AG20443 (cell line): ENCODE measurements around the gene POU2AF2.
A peak's percentile ranks its signal among the peaks of the same experiment; 100 is the strongest.
"Not testable (repeated sequence)": the region's sequence is repeated elsewhere in the genome, so short reads cannot be mapped to it uniquely, and the experiment has no call there.

ENCODE experiments used
- DNase-seq: peaks from one replicate; pipeline ENCODE4 v3.0.0; 2012; ENCODE audit warnings: low spot score, mixed read lengths

POU2AF2 gene

DNA sequence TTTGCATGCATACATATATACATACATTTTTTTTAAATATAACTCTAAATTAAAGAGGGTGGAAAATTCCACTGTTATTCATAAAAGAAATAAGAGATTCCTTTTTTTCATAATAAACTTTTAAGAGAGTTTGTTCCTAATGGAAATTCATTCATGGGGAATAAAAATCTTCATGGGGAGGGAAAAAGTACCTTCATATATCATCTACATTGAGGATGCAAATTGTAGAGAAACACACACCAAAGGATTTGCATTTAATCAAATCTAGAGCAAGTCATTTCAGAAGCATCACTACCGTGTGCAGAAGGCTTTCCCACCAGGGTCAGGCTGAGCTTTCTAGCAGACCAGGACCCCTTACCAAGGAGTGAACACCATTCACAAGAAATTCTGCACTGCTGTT is at the start of gene POU2AF2:
POU2AF2 (plus strand) TSS at position 301 of the 400 bp plus-strand sequence. CDS start 129 bp downstream, outside the sequence.
- DNase-seq, result no peak

GRCh38 chr11:111200010-111200534 is 45.5 kb upstream of the POU2AF2 start:
- DNase-seq, result no peak

- no peak for DNase-seq
Measured at GRCh38 chr11:111204211-111204610, 41.3 kb upstream of the POU2AF2 start.

DNA sequence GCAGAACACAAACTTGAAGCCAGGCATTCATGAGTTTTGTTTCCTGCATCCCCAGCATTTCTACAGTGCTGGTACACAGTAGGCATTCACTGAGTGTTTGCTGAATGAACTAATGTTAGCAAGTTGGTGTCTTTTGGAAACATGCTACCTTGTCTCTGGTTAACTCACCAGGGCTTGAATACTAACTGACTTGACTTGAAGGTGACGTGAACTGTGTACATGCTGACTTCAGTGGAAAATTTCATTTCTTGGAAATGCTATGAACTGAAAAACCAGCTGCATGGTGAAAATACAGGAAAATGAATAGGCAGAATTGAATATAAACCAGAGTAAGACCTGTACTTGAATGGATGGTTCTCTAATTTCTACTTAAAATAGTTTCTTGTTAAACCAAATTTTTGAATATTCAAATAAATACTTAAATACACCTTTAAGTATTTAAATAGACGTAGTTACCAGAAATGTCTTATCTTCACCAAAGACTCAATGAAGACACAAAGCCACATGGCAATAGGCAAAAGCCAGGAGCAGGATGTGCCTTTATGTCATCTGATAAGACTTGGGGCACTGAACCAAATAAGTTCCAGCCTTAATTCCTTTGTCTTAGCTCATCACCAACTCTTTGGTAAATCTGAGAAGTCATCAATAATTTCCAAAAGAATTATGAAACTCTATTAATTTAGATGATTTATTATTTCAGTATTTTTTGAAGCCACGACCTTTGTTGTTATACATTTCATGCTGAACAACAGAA is 39.7 kb upstream of the POU2AF2 start:
- DNase-seq, result peak; percentile 41

DNA sequence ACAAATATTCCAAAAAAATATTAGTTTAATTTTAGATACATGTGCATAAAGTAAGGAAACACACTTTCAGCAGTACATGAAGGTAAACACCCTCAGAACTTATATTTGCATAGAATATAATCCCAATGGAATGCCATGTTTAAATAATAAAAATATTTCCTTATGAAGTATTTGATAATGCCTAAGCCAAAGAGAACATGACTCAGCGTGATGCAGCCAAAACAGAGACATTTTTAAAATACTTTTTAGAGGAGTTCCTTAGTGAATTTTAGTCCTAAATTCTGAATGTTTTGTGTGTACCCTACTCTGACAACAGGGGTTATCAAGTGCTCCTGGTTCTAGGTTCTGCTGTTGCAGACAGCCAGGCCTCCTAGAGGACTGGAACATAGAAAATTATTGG is 39.1 kb upstream of the POU2AF2 start:
- DNase-seq, result peak; percentile 71

GRCh38 chr11:111207213-111207612 is 38.3 kb upstream of the POU2AF2 start:
- DNase-seq, result no peak

- DNase-seq, result no peak
Measured at GRCh38 chr11:111209543-111210355, 35.8 kb upstream of the POU2AF2 start.

DNA sequence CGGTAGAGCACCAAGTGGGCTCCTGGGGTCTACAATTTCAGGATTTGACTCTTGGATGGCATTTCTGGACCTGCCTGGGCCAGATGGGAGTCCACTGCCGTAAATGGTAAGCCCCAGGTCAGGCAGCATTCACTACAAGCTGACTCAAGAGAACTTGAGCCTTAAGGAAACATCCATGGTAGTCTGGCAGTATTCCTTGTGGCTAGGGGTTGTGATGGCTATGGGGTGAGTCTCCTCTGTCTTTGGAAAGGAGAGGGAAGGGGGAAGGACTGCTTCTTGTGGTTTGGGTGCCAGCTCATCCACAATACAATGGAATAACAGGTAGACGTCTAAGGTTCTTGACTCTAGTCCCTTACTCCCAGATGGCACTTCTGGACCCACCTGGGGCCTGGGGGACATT is 32.3 kb upstream of the POU2AF2 start:
- no peak for DNase-seq

GRCh38 chr11:111220721-111221120 is 24.8 kb upstream of the POU2AF2 start:
- no peak for DNase-seq

DNA sequence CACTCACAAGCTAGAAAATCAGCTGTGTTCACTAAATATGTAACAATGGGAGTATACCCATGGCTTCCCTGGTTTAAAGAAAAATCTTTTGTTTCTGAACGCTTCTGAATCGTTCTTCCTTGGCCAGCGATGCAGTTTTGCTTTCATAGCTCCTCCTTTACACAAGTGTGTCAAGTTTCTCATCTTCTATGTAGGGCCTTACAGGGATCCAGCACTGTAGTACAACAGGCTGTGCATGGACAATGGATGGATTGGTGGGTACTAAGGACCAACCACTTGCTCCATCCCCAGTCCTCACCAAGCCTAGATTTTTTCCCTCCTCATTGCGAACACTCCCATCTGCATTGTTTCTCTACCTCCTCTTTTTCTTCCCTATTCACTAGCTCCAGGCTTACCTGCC is 24.3 kb upstream of the POU2AF2 start:
- DNase-seq, result no peak

GRCh38 chr11:111221936-111222335 is 23.6 kb upstream of the POU2AF2 start:
- DNase-seq, result not testable (repeated sequence)

- not testable (repeated sequence) for DNase-seq
Measured at GRCh38 chr11:111222821-111223455, 22.6 kb upstream of the POU2AF2 start.

DNA sequence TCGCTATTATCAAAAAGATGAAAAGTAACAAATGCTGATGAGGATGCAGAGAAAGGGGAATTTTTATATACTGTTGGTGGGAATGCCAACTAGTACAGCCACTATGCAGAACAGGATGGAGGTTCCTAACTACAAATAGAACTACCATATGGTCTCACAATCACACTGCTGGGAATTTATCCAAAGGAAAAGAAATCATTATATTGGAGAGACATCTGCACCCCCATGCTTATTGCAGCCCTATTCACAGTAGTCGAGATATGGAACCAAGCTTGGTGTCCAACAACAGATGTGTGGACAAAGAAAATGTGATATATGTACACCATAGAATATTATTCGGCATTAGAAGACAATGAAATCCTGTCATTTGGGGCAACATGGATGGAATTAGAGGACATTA is 19.6 kb upstream of the POU2AF2 start:
- DNase-seq, result no peak

- no peak for DNase-seq
Measured at GRCh38 chr11:111229604-111230003, 15.9 kb upstream of the POU2AF2 start.

GRCh38 chr11:111230122-111230465 is 15.4 kb upstream of the POU2AF2 start:
- no peak for DNase-seq

DNA sequence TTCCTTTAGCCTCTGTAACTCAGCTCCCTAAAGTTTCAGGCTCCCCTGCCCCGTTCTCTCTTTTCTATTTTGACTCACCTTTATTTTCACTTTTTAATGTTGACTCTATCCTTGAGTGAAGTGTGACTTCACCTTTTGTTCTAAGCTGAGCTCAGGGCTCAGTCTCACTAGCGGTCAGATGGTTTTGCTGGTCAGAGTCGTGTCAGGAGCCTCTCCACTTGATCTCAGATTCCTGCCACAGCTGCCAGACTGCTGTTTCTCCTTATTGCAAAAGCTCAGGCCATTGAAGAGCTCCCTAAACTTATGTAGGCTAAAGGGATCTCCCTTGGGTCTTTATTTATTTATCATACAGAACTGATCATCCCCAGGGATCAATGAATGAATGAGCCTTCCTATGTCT is 13.7 kb upstream of the POU2AF2 start:
- DNase-seq, result no peak

DNA sequence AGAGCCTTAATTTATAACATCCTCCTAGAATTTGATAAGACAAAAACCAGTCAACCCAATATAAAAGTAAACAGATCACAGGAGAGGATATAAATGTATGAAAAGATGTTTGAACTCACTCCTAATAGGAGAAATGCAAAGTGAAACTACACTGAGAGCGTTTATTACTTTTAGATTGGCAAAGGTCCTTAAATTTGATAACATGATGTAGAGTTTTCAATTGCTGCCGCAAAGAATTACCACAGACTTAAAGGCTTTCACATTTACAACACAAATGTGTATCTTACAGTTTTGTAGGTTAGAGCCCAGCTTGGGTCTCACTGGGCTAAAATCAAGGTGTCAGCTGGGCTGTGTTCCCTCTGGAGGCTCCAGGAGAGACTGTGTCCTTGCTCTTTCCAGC is 9.1 kb upstream of the POU2AF2 start:
- DNase-seq, result no peak

GRCh38 chr11:111237926-111238325 is 7.6 kb upstream of the POU2AF2 start:
- DNase-seq, result no peak

DNA sequence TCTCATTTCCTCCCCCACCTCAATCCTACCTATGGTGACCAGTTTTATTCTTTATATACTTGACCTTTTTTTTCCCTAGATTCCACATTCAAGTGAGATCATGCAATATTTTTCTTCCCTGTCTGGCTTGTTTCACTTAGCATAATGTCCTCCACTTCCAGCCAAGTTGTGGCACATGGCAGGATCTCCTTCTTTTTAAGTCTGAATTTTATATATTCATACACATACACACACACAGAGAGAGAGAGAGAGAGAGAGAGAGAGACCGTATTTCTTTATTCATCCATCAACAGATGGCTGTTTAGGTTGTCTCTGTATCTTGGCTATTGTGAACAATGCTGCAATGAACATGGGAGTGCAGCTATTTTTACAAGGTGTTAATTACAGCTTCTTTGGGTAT is 1.4 kb downstream of the POU2AF2 start:
- DNase-seq, result no peak

DNA sequence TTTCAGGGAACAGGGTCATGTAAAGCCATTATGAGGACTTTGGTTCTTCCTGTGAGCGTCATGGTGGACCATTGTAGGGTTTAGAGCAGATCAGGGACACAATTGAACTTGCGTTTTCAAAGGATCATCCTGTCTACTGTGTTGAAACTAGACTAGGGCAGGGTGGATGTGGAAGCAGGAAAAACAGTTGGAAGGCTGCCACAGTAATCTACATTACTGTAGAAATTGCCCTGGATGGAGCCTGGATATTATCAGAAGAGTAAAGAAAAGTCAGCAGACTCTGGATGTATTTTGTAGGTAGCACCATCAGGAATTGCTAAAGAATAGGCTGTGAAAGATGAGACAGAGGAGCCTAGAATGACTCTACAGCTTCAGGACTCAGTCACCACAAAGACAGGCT is 5.4 kb downstream of the POU2AF2 start:
- no peak for DNase-seq

DNA sequence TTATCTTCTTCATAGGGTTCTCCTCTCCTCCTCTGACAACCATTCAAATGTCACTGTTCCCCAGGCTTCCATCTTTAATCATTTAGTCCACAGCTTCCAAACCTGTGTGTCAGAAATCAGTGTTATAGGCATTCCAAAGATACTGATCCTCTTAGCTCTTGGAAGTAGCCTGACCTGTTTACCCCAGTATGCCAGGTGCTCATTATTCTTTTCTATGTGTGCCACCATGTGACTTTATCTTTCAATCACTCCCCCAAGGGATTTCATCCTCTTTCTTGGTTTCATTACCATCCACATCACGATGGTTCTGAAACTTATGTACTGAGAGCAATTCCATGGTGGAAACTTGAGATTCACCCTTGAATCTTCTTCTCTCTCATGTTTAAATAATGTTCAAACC is 7.6 kb downstream of the POU2AF2 start:
- DNase-seq, result no peak

DNA sequence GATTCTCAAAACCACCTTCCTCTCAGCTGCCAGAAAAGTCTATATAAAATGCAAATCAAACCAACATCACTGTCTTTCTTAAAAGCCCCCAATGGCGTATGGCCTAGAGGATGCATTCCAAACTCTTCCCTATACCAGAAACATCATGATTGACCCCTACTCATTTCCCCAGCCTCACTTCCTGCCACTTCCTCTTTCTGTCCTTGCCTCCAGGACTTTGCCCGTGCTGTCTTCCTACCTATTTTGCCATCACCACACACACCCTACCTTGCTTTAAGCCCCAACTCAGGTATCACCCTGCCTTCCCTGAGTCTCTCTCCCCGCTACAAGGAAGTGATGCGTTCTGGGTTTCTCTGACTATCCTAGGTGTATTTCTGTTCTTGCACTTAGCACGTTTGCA is 8.1 kb downstream of the POU2AF2 start:
- DNase-seq, result no peak

DNA sequence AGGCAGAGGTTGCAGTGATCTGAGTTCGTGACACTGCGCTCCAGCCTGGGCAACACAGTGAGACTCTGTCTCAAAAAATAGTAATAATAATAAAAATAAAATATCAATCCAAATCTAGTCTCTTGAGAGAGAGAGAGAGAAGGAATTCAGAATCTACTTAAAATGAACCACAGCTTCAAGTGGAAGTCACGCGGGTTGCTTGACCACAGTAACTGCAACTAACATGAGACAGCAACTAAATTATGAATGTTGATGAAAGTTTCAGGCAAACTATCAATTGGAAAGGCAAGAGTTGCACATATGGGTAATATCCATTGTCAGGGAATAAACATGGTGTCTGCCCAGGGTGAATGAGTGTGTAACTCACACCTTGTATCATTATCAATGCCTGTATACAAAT is 12.5 kb downstream of the POU2AF2 start:
- no peak for DNase-seq
